ENCODE data around the gene ITGB4. TPM values are rescaled to one million over a fixed set of nuclear protein-coding genes. Genes with fewer than 3 reads are reported as not detected.

Gene ITGB4
- total RNA-seq, 1 donor from 2014 or later, result 34.7 TPM

- Histone ChIP-seq H3K9me3 (no peaks in the 10 kb centered on the region), H3K27me3 (ENCODE audit: low read depth) (no peaks in the 10 kb centered on the region), H3K4me3 (no peak overlapping the region), H3K4me1 (no peaks in the 10 kb centered on the region), H3K36me3 (peaks cover 25% of the 10 kb centered on the region), H3K27ac (no peak overlapping the region)
- ATAC-seq (no peak), DNase-seq (no peak)
- intact Hi-C loops (cut with DNase I), result no loop called here
- TF ChIP-seq CTCF (IDR thresholded peaks at IDR 0.05), result no peak
Observed at GRCh38 chr17:75733471-75733870, 12.2 kb downstream of the ITGB4 start.

- no peaks in the 10 kb centered on the region for H3K27me3 ChIP-seq (ENCODE audit: low read depth)
- ATAC-seq (no peak), DNase-seq (no peak)
- no peak overlapping the region for H3K4me3 ChIP-seq
- no peak for TF ChIP-seq CTCF (IDR thresholded peaks at IDR 0.05)
- H3K4me1 ChIP-seq, result no peaks in the 10 kb centered on the region
- no peak overlapping the region for H3K27ac ChIP-seq
- no peaks in the 10 kb centered on the region for H3K9me3 ChIP-seq
- intact Hi-C loops (cut with DNase I), result no loop called here
- H3K36me3 ChIP-seq, result peaks cover 22% of the 10 kb centered on the region
Observed at GRCh38 chr17:75734674-75735294, 13.5 kb downstream of the ITGB4 start.

- DNase-seq, result no peak
- intact Hi-C loops (cut with DNase I), result no loop called here
Observed at GRCh38 chr17:75736173-75736835, 15.0 kb downstream of the ITGB4 start.

GRCh38 chr17:75737133-75737962 lies 16.1 kb downstream of the ITGB4 start:
- no peak for ATAC-seq
- no peak overlapping the region for H3K4me3 ChIP-seq

More at GRCh38 chr17:75736173-75736835, 15.0 kb downstream of the ITGB4 start:
- H3K36me3 ChIP-seq, result peaks cover 21% of the 10 kb centered on the region
- no peaks in the 10 kb centered on the region for H3K9me3 ChIP-seq
- H3K4me1 ChIP-seq, result no peaks in the 10 kb centered on the region
- no peak for TF ChIP-seq CTCF (IDR thresholded peaks at IDR 0.05)
- H3K4me3 ChIP-seq, result no peak overlapping the region
- no peaks in the 10 kb centered on the region for H3K27me3 ChIP-seq (ENCODE audit: low read depth)
- no peak for ATAC-seq
- H3K27ac ChIP-seq, result no peak overlapping the region

More at GRCh38 chr17:75737133-75737962, 16.1 kb downstream of the ITGB4 start:
- H3K27me3 ChIP-seq (ENCODE audit: low read depth), result no peaks in the 10 kb centered on the region
- no peak for TF ChIP-seq CTCF (IDR thresholded peaks at IDR 0.05)
- H3K9me3 ChIP-seq, result no peaks in the 10 kb centered on the region
- H3K27ac ChIP-seq, result no peak overlapping the region
- DNase-seq, result peak; percentile 44
- H3K4me1 ChIP-seq, result no peaks in the 10 kb centered on the region
- intact Hi-C loops (cut with DNase I), result no loop called here
- peaks cover 16% of the 10 kb centered on the region for H3K36me3 ChIP-seq
